SJSA1 (cell line): ENCODE data around the gene IFI44L. TPM values are rescaled to one million over a fixed set of nuclear protein-coding genes. Genes with fewer than 3 reads are reported as not detected.

ENCODE experiments used
- DNase-seq, 2 experiments: peaks; one replicate each; pipeline ENCODE4 v3.0.0-alpha.2; 2015 to 2020; ENCODE audit warnings: low spot score in 2 of 2, low read depth in 1 of 2
- H3K27ac ChIP-seq: fragments of 250-450 bp; sonication (Bioruptor Pico); 2 replicates; pipeline ENCODE4 v1.5.1; 2020; ENCODE audit warnings: mild to moderate bottlenecking, moderate library complexity
- H3K27me3 ChIP-seq: fragments of 250-450 bp; sonication (Bioruptor Pico); replicated peaks from 2 replicates; pipeline ENCODE4 v1.5.1; 2020; ENCODE audit warnings: mild to moderate bottlenecking, moderate library complexity
- H3K36me3 ChIP-seq: fragments of 250-450 bp; sonication (Bioruptor Pico); 2 replicates; pipeline ENCODE4 v1.5.1; 2020; ENCODE audit warnings: mild to moderate bottlenecking
- H3K4me1 ChIP-seq: fragments of 250-450 bp; sonication (Bioruptor Pico); replicated peaks from 2 replicates; pipeline ENCODE4 v1.6.1; 2021; ENCODE audit warnings: mild to moderate bottlenecking
- H3K4me3 ChIP-seq: fragments of 250-450 bp; sonication (Bioruptor Pico); 2 replicates; pipeline ENCODE4 v1.5.1; 2020; ENCODE audit warnings: mild to moderate bottlenecking
- H3K9me3 ChIP-seq: fragments of 250-450 bp; sonication (Bioruptor Pico); replicated peaks from 2 replicates; pipeline ENCODE4 v1.5.1; 2020; ENCODE audit warnings: mild to moderate bottlenecking
- total RNA-seq: library from RNA; depleted of rRNA; stranded (reverse); fragments of >200 nt; shearing (Covaris generic); gene quantifications from 2 replicates; pipeline ENCODE4 v1.2.3, GENCODE V29; 2014; rRNA removed

The IFI44L gene
- total RNA-seq, 1 experiment from 2014 or later, result 1.2 TPM

GRCh38 chr1:78683079-78683478 is 62.8 kb downstream of the IFI44L start:
- Histone ChIP-seq H3K4me3 (no peak overlapping the region), H3K27ac (no peak overlapping the region), H3K27me3 (no peaks in the 10 kb centered on the region), H3K9me3 (no peaks in the 10 kb centered on the region), H3K36me3 (no peaks in the 10 kb centered on the region), H3K4me1 (peaks cover 8% of the 10 kb centered on the region; the same call in 1 of the 2 replicates)
- no peak for DNase-seq

GRCh38 chr1:78687315-78687714 is 67.1 kb downstream of the IFI44L start:
- Histone ChIP-seq H3K9me3 (no peaks in the 10 kb centered on the region), H3K27me3 (no peaks in the 10 kb centered on the region), H3K4me1 (peaks cover 36% of the 10 kb centered on the region), H3K36me3 (no peaks in the 10 kb centered on the region), H3K4me3 (no peak overlapping the region), H3K27ac (no peak overlapping the region)
- DNase-seq, result no peak

- Histone ChIP-seq H3K27me3 (no peaks in the 10 kb centered on the region), H3K27ac (no peak overlapping the region), H3K4me3 (no peak overlapping the region), H3K4me1 (peaks cover 40% of the 10 kb centered on the region), H3K9me3 (no peaks in the 10 kb centered on the region), H3K36me3 (no peaks in the 10 kb centered on the region)
- DNase-seq, result no peak
Measured at GRCh38 chr1:78687914-78688313, 67.7 kb downstream of the IFI44L start.

GRCh38 chr1:78688697-78689096 is 68.4 kb downstream of the IFI44L start:
- DNase-seq, result peak in 1 of 2 experiments; percentile 41
- H3K36me3 ChIP-seq, result no peaks in the 10 kb centered on the region

GRCh38 chr1:78690516-78690915 is 70.3 kb downstream of the IFI44L start:
- DNase-seq, result no peak
- Histone ChIP-seq H3K9me3 (no peaks in the 10 kb centered on the region), H3K4me3 (no peak overlapping the region), H3K4me1 (peaks cover 40% of the 10 kb centered on the region), H3K36me3 (no peaks in the 10 kb centered on the region), H3K27ac (no peak overlapping the region), H3K27me3 (no peaks in the 10 kb centered on the region)

More at GRCh38 chr1:78688697-78689096, 68.4 kb downstream of the IFI44L start:
- H3K27me3 ChIP-seq, result no peaks in the 10 kb centered on the region
- H3K4me3 ChIP-seq, result no peak overlapping the region
- no peak overlapping the region for H3K27ac ChIP-seq
- H3K9me3 ChIP-seq, result no peaks in the 10 kb centered on the region
- H3K4me1 ChIP-seq, result peaks cover 40% of the 10 kb centered on the region

- Histone ChIP-seq H3K4me3 (no peak overlapping the region), H3K36me3 (no peaks in the 10 kb centered on the region), H3K9me3 (no peaks in the 10 kb centered on the region), H3K4me1 (peaks cover 40% of the 10 kb centered on the region), H3K27ac (0 out of 2 replicates have a peak overlapping the region, but pooled peaks have one; percentile 11), H3K27me3 (no peaks in the 10 kb centered on the region)
- DNase-seq, result peak in 1 of 2 experiments; percentile 41
Measured at GRCh38 chr1:78691995-78692747, 71.9 kb downstream of the IFI44L start.

Other genes with a start within 250 kb of the IFI44L start
- gene PTGFR, start 129.5 kb upstream of the IFI44L start, total RNA-seq, result 3.6 and 6.3 TPM in 2 replicates
- gene IFI44, start 29.4 kb downstream of the IFI44L start, total RNA-seq, result 24.4 and 29.8 TPM in 2 replicates